ENCODE data around the gene GIT2.
"Not testable (repeated sequence)": the region's sequence is repeated elsewhere in the genome, so short reads cannot be mapped to it uniquely, and the experiment has no call there.

The GIT2 gene

GRCh38 chr12:109987615-109988014, 8.6 kb downstream of the GIT2 start:
- Histone ChIP-seq H2AFZ (ENCODE audit: low read depth, low read length) (no peak overlapping the region), H4K8ac (ENCODE audit: low read length) (no peak overlapping the region), H2BK15ac (ENCODE audit: low read depth, poor library complexity, severe bottlenecking) (no peak overlapping the region), H3K9ac (ENCODE audit: low read length) (no peak overlapping the region), H3K79me1 (replicated peaks; ENCODE audit: low read length, poor library complexity, severe bottlenecking) (peaks cover 37% of the 10 kb centered on the region), H3K23ac (ENCODE audit: low read length in 2 of 2) (no peak overlapping the region), H3K36me3 (ENCODE audit: control insufficient read depth in 1 of 2, insufficient read depth in 2 of 2, low read depth in 1 of 2, low read length in 2 of 2) (peaks cover 35 to 75% of the 10 kb centered on the region in 2 experiments), H3K4me3 (ENCODE audit: insufficient read depth in 1 of 2, low read depth in 1 of 2, low read length in 2 of 2) (no peak overlapping the region), H3K4ac (ENCODE audit: low read depth in 1 of 2, low read length in 2 of 2) (no peak overlapping the region), H3K27ac (ENCODE audit: low read length, poor library complexity, severe bottlenecking) (no peak overlapping the region), H2BK5ac (ENCODE audit: low read depth, low read length, poor library complexity, severe bottlenecking) (no peak overlapping the region), H4K91ac (ENCODE audit: low read length) (no peak overlapping the region), H3K14ac (ENCODE audit: low read length in 2 of 2) (no peak overlapping the region), H3K4me2 (ENCODE audit: low read length, poor library complexity, severe bottlenecking) (no peak overlapping the region), H3K9me3 (ENCODE audit: control insufficient read depth, low read length) (no peaks in the 10 kb centered on the region), H3K18ac (ENCODE audit: low read depth in 1 of 2, low read length in 2 of 2) (no peak overlapping the region), H2BK12ac (ENCODE audit: low read length in 2 of 2) (no peak overlapping the region), H3K27me3 (ENCODE audit: control insufficient read depth in 1 of 2, insufficient read depth in 1 of 2, low read length in 2 of 2) (no peaks in the 10 kb centered on the region), H2AK5ac (ENCODE audit: low read length, severe bottlenecking) (no peak overlapping the region), H3K4me1 (ENCODE audit: control insufficient read depth, insufficient read depth, low read depth, low read length) (no peaks in the 10 kb centered on the region), H2BK120ac (ENCODE audit: low read depth, low read length) (no peak overlapping the region)
- DNase-seq = no peak
- WGBS = 93% methylated on average over 8 of the region's 8 CpGs

- H2BK12ac ChIP-seq (ENCODE audit: low read length in 2 of 2); H4K8ac ChIP-seq (ENCODE audit: low read length); H2AFZ ChIP-seq (ENCODE audit: low read depth, low read length); H2BK120ac ChIP-seq (ENCODE audit: low read depth, low read length); H3K4ac ChIP-seq (ENCODE audit: low read depth in 1 of 2, low read length in 2 of 2); H3K4me1 ChIP-seq (ENCODE audit: control insufficient read depth, insufficient read depth, low read depth, low read length); H3K27me3 ChIP-seq (ENCODE audit: control insufficient read depth in 1 of 2, insufficient read depth in 1 of 2, low read length in 2 of 2); DNase-seq; H3K4me2 ChIP-seq (ENCODE audit: low read length, poor library complexity, severe bottlenecking); H3K18ac ChIP-seq (ENCODE audit: low read depth in 1 of 2, low read length in 2 of 2); H3K27ac ChIP-seq (ENCODE audit: low read length, poor library complexity, severe bottlenecking); H2AK5ac ChIP-seq (ENCODE audit: low read length, severe bottlenecking); H3K9ac ChIP-seq (ENCODE audit: low read length); H4K91ac ChIP-seq (ENCODE audit: low read length); H2BK15ac ChIP-seq (ENCODE audit: low read depth, poor library complexity, severe bottlenecking); H3K14ac ChIP-seq (ENCODE audit: low read length in 2 of 2); H3K4me3 ChIP-seq (ENCODE audit: insufficient read depth in 1 of 2, low read depth in 1 of 2, low read length in 2 of 2); H2BK5ac ChIP-seq (ENCODE audit: low read depth, low read length, poor library complexity, severe bottlenecking); H3K9me3 ChIP-seq (ENCODE audit: control insufficient read depth, low read length); H3K23ac ChIP-seq (ENCODE audit: low read length in 2 of 2): not testable (repeated sequence)
- WGBS = 95% methylated on average over 16 of the region's 16 CpGs
- peaks cover 39 to 78% of the 10 kb centered on the region in 2 experiments for H3K36me3 ChIP-seq (ENCODE audit: control insufficient read depth in 1 of 2, insufficient read depth in 2 of 2, low read depth in 1 of 2, low read length in 2 of 2)
- peaks cover 34% of the 10 kb centered on the region for H3K79me1 ChIP-seq (replicated peaks; ENCODE audit: low read length, poor library complexity, severe bottlenecking)
Measured at GRCh38 chr12:109986236-109986635, 9.9 kb downstream of the GIT2 start.

GRCh38 chr12:109983432-109984142, 12.6 kb downstream of the GIT2 start:
- H3K9ac ChIP-seq (ENCODE audit: low read length) = no peak overlapping the region
- H2BK15ac ChIP-seq (ENCODE audit: low read depth, poor library complexity, severe bottlenecking) = no peak overlapping the region
- H3K27me3 ChIP-seq (ENCODE audit: control insufficient read depth in 1 of 2, insufficient read depth in 1 of 2, low read length in 2 of 2) = no peaks in the 10 kb centered on the region
- H3K4me2 ChIP-seq (ENCODE audit: low read length, poor library complexity, severe bottlenecking) = no peak overlapping the region
- no peak overlapping the region for H2BK120ac ChIP-seq (ENCODE audit: low read depth, low read length)
- no peak for DNase-seq
- peaks cover 35% of the 10 kb centered on the region for H3K79me1 ChIP-seq (replicated peaks; ENCODE audit: low read length, poor library complexity, severe bottlenecking)
- H3K9me3 ChIP-seq (ENCODE audit: control insufficient read depth, low read length) = peaks cover 4% of the 10 kb centered on the region
- no peak overlapping the region for H3K4me3 ChIP-seq (ENCODE audit: insufficient read depth in 1 of 2, low read depth in 1 of 2, low read length in 2 of 2)
- H4K91ac ChIP-seq (ENCODE audit: low read length) = no peak overlapping the region
- H3K4me1 ChIP-seq (ENCODE audit: control insufficient read depth, insufficient read depth, low read depth, low read length) = no peaks in the 10 kb centered on the region
- H3K27ac ChIP-seq (ENCODE audit: low read length, poor library complexity, severe bottlenecking) = no peak overlapping the region
- peaks cover 52 to 78% of the 10 kb centered on the region in 2 experiments for H3K36me3 ChIP-seq (ENCODE audit: control insufficient read depth in 1 of 2, insufficient read depth in 2 of 2, low read depth in 1 of 2, low read length in 2 of 2)
- no peak overlapping the region for H3K23ac ChIP-seq (ENCODE audit: low read length in 2 of 2)
- no peak overlapping the region for H3K14ac ChIP-seq (ENCODE audit: low read length in 2 of 2)
- no peak overlapping the region for H2AK5ac ChIP-seq (ENCODE audit: low read length, severe bottlenecking)
- no peak overlapping the region for H2BK12ac ChIP-seq (ENCODE audit: low read length in 2 of 2)
- H2AFZ ChIP-seq (ENCODE audit: low read depth, low read length) = no peak overlapping the region
- H3K4ac ChIP-seq (ENCODE audit: low read depth in 1 of 2, low read length in 2 of 2) = no peak overlapping the region
- WGBS = 98% methylated on average over 7 of the region's 8 CpGs
- no peak overlapping the region for H2BK5ac ChIP-seq (ENCODE audit: low read depth, low read length, poor library complexity, severe bottlenecking)
- H3K18ac ChIP-seq (ENCODE audit: low read depth in 1 of 2, low read length in 2 of 2) = no peak overlapping the region
- H4K8ac ChIP-seq (ENCODE audit: low read length) = no peak overlapping the region

- H2BK120ac ChIP-seq (ENCODE audit: low read depth, low read length) = no peak overlapping the region
- peaks cover 4% of the 10 kb centered on the region for H3K9me3 ChIP-seq (ENCODE audit: control insufficient read depth, low read length)
- no peak overlapping the region for H4K8ac ChIP-seq (ENCODE audit: low read length)
- no peak overlapping the region for H4K91ac ChIP-seq (ENCODE audit: low read length)
- no peak overlapping the region for H2BK12ac ChIP-seq (ENCODE audit: low read length in 2 of 2)
- H3K4ac ChIP-seq (ENCODE audit: low read depth in 1 of 2, low read length in 2 of 2) = no peak overlapping the region
- H3K27me3 ChIP-seq (ENCODE audit: control insufficient read depth in 1 of 2, insufficient read depth in 1 of 2, low read length in 2 of 2) = no peaks in the 10 kb centered on the region
- H3K4me1 ChIP-seq (ENCODE audit: control insufficient read depth, insufficient read depth, low read depth, low read length) = no peaks in the 10 kb centered on the region
- peaks cover 34% of the 10 kb centered on the region for H3K79me1 ChIP-seq (replicated peaks; ENCODE audit: low read length, poor library complexity, severe bottlenecking)
- no peak overlapping the region for H3K4me2 ChIP-seq (ENCODE audit: low read length, poor library complexity, severe bottlenecking)
- no peak overlapping the region for H3K18ac ChIP-seq (ENCODE audit: low read depth in 1 of 2, low read length in 2 of 2)
- H3K4me3 ChIP-seq (ENCODE audit: insufficient read depth in 1 of 2, low read depth in 1 of 2, low read length in 2 of 2) = no peak overlapping the region
- no peak overlapping the region for H2BK15ac ChIP-seq (ENCODE audit: low read depth, poor library complexity, severe bottlenecking)
- peak overlapping the region; percentile 60 for H3K9ac ChIP-seq (ENCODE audit: low read length)
- no peak overlapping the region for H3K23ac ChIP-seq (ENCODE audit: low read length in 2 of 2)
- H2AFZ ChIP-seq (ENCODE audit: low read depth, low read length) = no peak overlapping the region
- H3K14ac ChIP-seq (ENCODE audit: low read length in 2 of 2) = no peak overlapping the region
- no peak overlapping the region for H2AK5ac ChIP-seq (ENCODE audit: low read length, severe bottlenecking)
- H3K27ac ChIP-seq (ENCODE audit: low read length, poor library complexity, severe bottlenecking) = no peak overlapping the region
- H2BK5ac ChIP-seq (ENCODE audit: low read depth, low read length, poor library complexity, severe bottlenecking) = no peak overlapping the region
- peaks cover 48 to 80% of the 10 kb centered on the region in 2 experiments for H3K36me3 ChIP-seq (ENCODE audit: control insufficient read depth in 1 of 2, insufficient read depth in 2 of 2, low read depth in 1 of 2, low read length in 2 of 2)
- DNase-seq = no peak
Measured at GRCh38 chr12:109982210-109982609, 14.0 kb downstream of the GIT2 start.
